ENCODE results near the gene CRB1. TPM values are rescaled to one million over a fixed set of nuclear protein-coding genes. Genes with fewer than 3 reads are reported as not detected.

CRB1 gene
- total and polyA plus RNA-seq, 2 of the 8 experiments (the other 6 are each of a cell fraction or from before 2014, with no cell fraction given): 0.03 TPM; not detected in 1

- Histone ChIP-seq H3K36me3 (ENCODE audit: control insufficient read depth in 2 of 4, insufficient read depth in 4 of 4, low read length in 3 of 4) (no peaks in the 10 kb centered on the region), H4K91ac (replicated peaks; ENCODE audit: insufficient read length, low read length) (no peak overlapping the region), H3K9ac (replicated peaks in 1 of 4; ENCODE audit: extremely low read depth in 1 of 4, low read depth in 3 of 4, low read length in 3 of 4) (no peak overlapping the region), H3K9me3 (ENCODE audit: insufficient read depth in 2 of 2, low read depth in 1 of 2, low read length in 1 of 2) (no peaks in the 10 kb centered on the region), H4K8ac (ENCODE audit: extremely low read depth, insufficient read depth, low read length) (no peak overlapping the region), H2AK5ac (ENCODE audit: low read depth, low read length) (no peak overlapping the region), H3K23ac (ENCODE audit: insufficient read length) (no peak overlapping the region), H2BK12ac (ENCODE audit: low read depth, low read length) (no peak overlapping the region), H3K79me1 (ENCODE audit: low read depth, low read length) (no peaks in the 10 kb centered on the region), H2BK5ac (ENCODE audit: low read depth, low read length) (no peak overlapping the region), H2AFZ (ENCODE audit: low read length) (peak overlapping the region; percentile 95), H3K27ac (ENCODE audit: low read depth, low read length) (no peak overlapping the region), H3K27me3 (replicated peaks in 1 of 4; ENCODE audit: control insufficient read depth in 3 of 4, extremely low read depth in 1 of 4, insufficient read depth in 3 of 4, low read length in 3 of 4) (no peaks in the 10 kb centered on the region), H3K14ac (ENCODE audit: insufficient read length) (no peak overlapping the region), H3K18ac (ENCODE audit: extremely low read depth, low read length) (no peak overlapping the region), H3K4me1 (replicated peaks in 1 of 4; ENCODE audit: control insufficient read depth in 3 of 4, insufficient read depth in 4 of 4, low read length in 3 of 4) (no peaks in the 10 kb centered on the region), H3K4ac (replicated peaks; ENCODE audit: insufficient read length, low read depth, low read length) (no peak overlapping the region), H3K79me2 (ENCODE audit: control insufficient read depth in 1 of 2, insufficient read depth in 2 of 2, low read length in 2 of 2) (no peaks in the 10 kb centered on the region), H3K4me2 (ENCODE audit: insufficient read depth in 1 of 2, low read depth in 2 of 2, low read length in 2 of 2) (no peak overlapping the region), H4K20me1 (replicated peaks in 1 of 2; ENCODE audit: control insufficient read depth in 1 of 2, insufficient read depth in 2 of 2, low read length in 2 of 2) (no peaks in the 10 kb centered on the region), H2BK20ac (ENCODE audit: low read length) (no peak overlapping the region), H3K4me3 (ENCODE audit: extremely low read depth in 1 of 4, insufficient read depth in 2 of 4, low read depth in 3 of 4, low read length in 4 of 4) (no peak overlapping the region), H2BK120ac (replicated peaks; ENCODE audit: low read depth, low read length) (no peak overlapping the region), H2BK15ac (ENCODE audit: low read length) (no peak overlapping the region), H4K5ac (ENCODE audit: insufficient read length, low read depth, low read length) (no peak overlapping the region), H3K56ac (replicated peaks; ENCODE audit: insufficient read length, low read depth, low read length) (no peak overlapping the region), H3K23me2 (ENCODE audit: low read depth, low read length) (0 out of 2 replicates have a peak, but pooled peaks cover 2% of the 10 kb centered on the region)
- POLR2A ChIA-PET (ENCODE audit: partially characterized antibody): no interaction called here
- DNase-seq (ENCODE audit: low read depth in 1 of 2, low spot score in 2 of 2): no peak
- CTCF ChIA-PET (ENCODE audit: partially characterized antibody): interaction anchor here (0.8 to 1.4 kb wide), 7 partner anchors 15 to 131 kb away, joined by 3 to 5 read pairs (median 3); no protein-coding TSS in a partner anchor
- FAIRE-seq: no peak
- 86% methylated on average over 5 of the region's 5 CpGs; no CpG with 5 or more reads in 1 of the 2 experiments for whole genome bisulfite sequencing, 2 experiments (ENCODE audit: extremely low coverage in 1 of 2, insufficient coverage in 1 of 2, insufficient read length in 1 of 2, insufficient replicate concordance in 2 of 2, low coverage in 1 of 2, low lambda C conversion rate in 2 of 2, missing lambda C conversion rate in 1 of 2)
- no peak for TF ChIP-seq EGR1 (IDR thresholded peaks at IDR 0.05; ENCODE audit: borderline replicate concordance, low read depth, low read length)
- TF ChIP-seq RNF2 (IDR thresholded peaks at IDR 0.05; ENCODE audit: borderline replicate concordance, low read depth, low read length, missing control alignments, poor library complexity, severe bottlenecking): no peak
- no peak for TF ChIP-seq CHD1 (IDR thresholded peaks at IDR 0.05; ENCODE audit: low read depth, low read length)
- TF ChIP-seq CBX5 (IDR thresholded peaks at IDR 0.05; ENCODE audit: low read depth, low read length): no peak
- TF ChIP-seq CREB1 (IDR thresholded peaks at IDR 0.05): no peak
- no peak for TF ChIP-seq YY1 (IDR thresholded peaks at IDR 0.05; ENCODE audit: low read depth, low read length)
- no peak for TF ChIP-seq TAF7 (optimal IDR thresholded peaks at IDR 0.05; ENCODE audit: borderline replicate concordance, low read depth, low read length)
- TF ChIP-seq POU5F1 (IDR thresholded peaks at IDR 0.05; ENCODE audit: low read depth, low read length): no peak
These were observed 42.4 kb upstream of the CRB1 start for GRCh38 chr1:197225611-197226010.
